Activated CD4-positive, alpha-beta T cell treated with anti-CD3 and anti-CD28 coated beads for 4 hours (primary cell): Measurements from ENCODE around the gene CIRBP.

ENCODE experiments used
- DNase-seq, 2 donors: peaks; one replicate each; pipeline ENCODE4 v3.0.0-alpha.2; 2020

CIRBP gene

DNA sequence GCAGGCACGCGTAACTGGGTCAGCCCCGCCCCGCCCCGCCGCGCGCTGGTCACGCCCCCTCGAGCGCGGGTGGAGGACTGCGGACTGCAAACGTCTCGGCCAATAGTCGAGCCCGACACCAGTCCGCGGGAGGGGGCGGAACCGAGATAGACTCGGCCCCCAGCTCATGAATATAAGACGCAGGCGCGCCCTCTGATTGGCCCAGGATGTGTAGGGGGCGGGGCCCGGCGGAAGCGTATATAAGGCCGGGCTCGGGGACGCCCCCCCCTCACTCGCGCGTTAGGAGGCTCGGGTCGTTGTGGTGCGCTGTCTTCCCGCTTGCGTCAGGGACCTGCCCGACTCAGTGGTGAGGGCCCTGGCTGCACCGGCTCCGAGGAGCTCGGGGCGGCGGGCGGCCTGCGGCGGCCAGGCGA is at the start of gene CIRBP:
CIRBP (plus strand) TSS at position 268 of the 413 bp plus-strand sequence. CDS start 1,602 bp downstream, outside the sequence.
- DNase-seq = peak; percentile 100

DNA sequence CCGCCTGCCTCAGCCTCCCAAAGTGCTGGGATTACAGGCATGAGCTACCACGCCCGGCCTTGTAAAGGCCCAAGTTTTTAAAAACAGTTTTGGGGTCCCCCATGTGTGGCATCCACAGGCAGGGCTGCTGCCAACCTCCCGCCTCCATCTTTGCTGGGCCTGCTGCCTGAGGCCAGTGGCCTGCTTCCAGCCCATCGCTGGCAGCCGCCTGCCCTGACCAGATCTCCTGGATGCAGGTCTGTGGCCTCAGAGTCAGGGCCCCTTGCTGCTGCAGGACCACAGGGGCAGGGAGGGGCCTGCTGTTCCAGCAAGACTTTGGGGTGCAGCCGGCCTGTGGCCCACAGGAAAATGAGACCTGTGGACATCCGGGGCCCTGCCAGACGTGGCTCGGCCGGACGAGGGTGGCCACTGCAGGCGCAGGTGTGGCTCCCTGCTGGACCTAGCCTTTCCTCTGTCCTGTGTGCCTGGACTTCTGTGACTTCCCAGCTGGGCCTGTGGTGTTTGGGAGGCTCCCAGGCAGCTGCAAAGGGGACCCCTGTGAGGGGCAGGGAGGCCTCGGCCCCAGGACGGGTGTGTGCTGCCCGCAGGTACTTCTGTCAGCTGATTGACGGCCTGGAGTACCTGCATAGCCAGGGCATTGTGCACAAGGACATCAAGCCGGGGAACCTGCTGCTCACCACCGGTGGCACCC is 49.2 kb upstream of the CIRBP start:
- DNase-seq = no peak

DNA sequence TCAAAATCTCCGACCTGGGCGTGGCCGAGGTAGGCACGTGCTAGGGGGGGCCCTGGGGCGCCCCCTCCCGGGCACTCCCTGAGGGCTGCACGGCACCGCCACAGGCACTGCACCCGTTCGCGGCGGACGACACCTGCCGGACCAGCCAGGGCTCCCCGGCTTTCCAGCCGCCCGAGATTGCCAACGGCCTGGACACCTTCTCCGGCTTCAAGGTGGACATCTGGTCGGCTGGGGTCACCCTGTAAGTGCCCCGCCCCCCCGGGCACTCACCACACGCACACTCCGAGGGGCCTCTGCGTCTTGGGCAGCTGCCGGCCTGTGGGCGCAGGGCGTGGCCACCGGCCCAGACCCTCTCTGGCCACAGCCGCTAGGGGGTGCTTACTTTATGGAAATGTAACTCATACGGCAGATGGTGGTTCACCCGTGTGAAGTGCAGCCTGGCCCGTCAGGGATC is 48.6 kb upstream of the CIRBP start:
- no peak for DNase-seq

DNA sequence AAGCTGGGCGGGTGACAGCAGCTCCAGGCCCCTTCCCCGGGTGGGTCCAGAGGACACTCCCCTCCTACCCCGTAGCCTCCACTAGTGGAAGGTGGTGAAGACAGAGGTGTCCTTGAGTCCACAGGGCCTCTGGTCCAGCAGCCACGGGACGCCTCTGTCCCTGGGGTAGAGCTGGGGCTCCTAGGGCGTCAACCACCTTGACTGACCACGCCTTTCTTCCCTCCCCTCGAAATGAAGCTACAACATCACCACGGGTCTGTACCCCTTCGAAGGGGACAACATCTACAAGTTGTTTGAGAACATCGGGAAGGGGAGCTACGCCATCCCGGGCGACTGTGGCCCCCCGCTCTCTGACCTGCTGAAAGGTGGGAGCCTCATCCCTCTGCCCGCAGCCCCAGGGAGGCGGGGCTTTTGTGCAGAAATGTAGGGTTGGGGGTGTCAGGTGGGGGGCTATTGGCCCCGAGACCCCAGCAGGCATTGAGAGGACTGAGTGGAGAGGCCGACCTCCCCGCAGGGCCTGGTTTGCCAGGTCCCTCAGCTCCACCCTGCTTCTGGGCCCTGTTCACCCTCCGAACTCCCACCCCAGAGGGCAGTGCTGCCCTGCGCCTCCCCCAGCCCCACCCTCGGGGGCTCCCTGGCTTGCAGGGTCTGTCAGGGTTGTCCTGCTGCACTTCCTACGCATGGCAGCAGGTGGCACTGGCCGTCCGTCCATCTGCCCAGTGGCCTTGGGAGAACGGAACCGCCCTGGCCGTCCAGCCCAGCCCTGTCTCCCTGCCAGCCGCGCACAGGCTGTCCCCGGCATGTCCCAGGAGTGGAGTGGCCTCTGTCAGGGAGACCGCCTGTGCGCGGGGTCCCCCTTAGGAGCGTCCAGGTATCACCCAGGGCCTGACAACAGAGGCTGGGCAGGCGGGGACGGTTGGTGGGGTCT is 47.9 kb upstream of the CIRBP start:
- DNase-seq = no peak

DNA sequence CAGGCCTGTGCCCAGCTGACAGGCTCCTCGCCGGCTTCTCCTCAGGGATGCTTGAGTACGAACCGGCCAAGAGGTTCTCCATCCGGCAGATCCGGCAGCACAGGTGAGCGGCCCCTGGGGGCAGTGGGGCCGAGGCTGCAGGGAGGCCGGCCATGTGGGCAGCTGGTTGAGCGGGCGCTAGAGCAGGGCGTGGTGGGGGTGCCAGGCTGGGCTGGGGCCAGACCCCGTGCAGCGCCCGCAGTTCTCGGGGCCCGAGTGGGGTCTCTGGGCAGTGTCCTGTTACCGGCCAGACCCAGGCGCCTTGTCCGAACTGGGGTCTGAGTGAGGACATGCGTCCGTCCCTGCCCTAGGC is 47.3 kb upstream of the CIRBP start:
- DNase-seq = no peak

DNA sequence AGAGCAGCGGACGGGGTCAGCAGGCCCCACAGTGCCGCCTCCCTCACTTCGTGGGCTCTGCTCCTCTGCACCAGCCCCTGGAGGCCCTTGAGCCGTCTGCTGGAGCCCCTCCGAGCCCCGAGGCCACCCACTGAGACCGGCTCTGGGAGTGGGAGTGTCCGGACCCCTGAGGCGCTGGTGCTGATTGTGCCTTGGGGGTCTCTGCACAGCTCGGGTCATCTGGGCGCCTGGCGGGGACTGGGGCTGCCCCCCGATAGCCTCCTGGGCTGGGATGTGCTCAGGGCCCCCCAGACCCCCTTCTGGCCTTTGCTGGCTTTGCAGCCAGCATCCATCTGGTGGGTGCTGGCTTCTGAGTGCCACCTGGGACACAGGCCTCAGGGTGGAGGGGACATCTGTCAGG is 46.7 kb upstream of the CIRBP start:
- DNase-seq = no peak

DNA sequence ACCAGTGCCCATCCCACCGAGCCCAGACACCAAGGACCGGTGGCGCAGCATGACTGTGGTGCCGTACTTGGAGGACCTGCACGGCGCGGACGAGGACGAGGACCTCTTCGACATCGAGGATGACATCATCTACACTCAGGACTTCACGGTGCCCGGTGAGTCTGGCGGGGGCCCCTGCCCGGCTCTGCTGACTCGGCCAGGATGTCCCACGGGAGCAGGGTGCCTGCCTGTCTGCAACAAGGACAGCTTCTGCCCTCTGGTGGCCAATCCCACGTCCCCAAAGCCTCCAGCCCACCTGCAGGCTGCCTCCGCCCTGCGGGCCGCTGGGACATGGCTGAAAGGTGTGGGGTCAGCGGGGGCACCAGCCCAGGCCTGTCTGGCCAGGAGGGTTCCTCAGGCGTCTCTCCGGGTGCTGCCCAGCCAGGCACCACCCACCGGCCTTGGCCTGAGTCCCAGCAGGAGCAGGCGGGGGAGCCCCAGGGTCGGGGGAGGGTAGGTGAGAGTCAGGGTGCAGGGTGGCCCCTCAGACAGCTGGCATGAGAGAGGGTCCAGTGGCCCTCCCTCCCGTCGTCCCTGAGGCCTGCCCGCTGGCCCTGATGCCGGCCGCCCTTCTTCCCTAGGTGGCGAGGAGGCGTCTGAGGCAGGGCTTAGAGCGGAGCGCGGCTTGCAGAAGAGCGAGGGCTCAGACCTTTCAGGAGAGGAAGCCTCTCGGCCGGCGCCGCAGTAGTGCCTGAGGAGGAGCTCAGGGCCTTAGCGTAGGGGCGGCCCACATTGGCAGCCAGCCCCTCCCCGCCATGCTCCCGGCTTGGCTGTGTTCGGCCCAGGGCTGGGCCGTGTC is 45.9 kb upstream of the CIRBP start:
- peak in 1 of 2 donors; percentile 31 for DNase-seq

DNA sequence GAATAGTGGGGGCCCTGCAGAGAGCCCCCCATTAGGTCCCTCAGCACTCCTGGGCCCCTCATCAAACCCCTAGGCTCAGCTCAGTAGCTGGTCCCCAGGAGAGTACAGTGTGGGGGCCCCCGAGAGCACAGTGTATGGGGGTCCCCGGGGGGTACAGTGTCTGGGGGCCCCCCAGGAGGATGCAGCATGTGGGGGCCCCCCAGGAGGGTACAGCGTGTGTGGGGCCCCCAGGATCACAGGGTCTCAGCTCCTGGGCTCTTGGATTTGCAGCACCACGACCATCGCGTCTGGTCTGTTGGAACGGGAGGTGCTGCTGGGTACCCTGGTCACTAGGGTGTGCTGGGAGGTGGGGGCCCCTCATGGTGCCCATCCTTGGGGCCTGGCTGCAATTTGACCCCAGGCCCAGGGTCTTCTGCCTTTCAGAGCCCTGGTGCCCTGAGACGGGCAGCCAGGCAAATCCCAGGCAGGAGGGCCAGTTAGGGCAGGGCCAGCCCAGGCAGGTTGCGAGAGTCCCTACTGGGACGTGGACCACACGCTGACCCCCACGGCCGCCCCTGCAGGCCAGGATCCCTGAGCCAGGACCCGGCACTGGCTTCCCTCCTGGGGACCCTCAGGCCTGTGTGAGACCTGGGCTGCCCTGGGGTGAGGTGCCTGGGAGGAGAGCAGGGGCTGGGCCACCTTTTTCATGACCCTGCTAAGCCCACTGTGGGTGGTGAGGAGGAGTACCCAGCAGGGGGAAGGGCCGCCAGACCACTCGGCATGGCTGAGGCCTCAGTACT is 44.9 kb upstream of the CIRBP start:
- no peak for DNase-seq

DNA sequence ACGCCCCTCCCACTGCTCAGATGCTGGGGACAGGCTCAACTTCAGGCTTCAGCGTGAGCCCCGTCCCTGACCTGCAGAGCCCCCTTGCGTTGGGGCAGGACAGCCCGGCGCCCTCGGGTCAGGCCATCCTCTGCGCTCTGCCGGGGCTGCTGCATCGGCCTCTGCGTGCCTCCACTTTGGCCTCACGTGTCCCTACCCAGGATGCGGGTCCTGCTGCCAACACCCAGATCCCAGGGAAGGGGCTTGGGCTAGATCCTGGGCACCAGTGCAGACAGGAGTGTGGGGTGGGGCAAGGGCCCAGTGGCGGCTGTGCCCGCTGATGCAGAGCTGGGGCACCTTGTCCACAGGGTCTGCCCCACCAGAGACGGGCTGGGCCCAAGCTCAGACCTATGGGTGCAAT is 44.3 kb upstream of the CIRBP start:
- no peak for DNase-seq

DNA sequence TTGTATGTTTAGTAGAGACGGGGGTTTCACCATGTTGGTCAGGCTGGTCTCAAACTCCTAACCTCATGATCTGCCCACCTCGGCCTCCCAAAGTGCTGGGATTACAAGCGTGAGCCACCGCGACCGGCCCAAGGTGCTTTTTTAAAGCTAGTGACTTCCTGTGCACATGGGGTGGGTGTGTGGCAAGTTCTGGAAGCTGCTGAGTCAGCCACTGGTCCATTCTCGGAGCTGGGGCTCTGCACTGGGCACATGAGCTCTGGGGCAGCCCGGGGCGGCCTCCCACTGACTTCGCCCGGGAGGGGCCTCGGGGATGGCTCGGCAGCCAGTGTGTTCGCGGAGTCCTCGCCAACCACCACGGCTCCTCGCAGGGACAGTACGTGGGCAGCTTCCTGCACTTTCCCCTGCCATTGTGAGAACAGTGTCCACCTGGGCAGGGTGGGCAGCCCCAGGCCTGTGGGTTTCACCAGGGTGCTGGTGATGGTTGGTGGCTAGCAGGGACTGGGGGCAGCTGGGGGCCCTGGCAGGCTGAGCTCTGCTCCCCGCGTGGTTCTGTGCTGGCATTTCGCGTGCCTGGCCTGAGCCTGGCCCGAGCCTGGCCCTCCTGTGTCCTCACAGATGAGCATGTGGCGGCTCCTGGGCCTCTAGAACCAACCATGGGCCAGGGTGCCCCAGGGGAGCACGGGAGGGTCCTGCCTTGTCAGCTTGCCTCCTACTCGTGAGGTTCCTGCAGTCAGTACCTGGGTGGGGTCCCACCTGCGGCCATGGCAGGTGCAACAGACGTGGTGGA is 43.5 kb upstream of the CIRBP start:
- DNase-seq = no peak

DNA sequence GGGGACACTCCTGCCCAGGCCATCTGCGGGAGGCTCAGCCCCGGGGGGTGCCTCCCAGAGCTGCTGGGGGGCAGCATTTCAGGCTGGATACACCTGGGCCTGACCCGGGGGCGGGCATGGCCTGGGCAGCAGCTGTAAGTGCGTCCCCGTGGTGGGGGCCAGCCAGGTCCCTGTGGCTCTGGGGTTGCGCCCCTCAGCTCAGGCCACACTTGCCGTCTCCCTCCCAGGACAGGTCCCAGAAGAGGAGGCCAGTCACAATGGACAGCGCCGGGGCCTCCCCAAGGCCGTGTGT is 43.0 kb upstream of the CIRBP start:
- DNase-seq = no peak

DNA sequence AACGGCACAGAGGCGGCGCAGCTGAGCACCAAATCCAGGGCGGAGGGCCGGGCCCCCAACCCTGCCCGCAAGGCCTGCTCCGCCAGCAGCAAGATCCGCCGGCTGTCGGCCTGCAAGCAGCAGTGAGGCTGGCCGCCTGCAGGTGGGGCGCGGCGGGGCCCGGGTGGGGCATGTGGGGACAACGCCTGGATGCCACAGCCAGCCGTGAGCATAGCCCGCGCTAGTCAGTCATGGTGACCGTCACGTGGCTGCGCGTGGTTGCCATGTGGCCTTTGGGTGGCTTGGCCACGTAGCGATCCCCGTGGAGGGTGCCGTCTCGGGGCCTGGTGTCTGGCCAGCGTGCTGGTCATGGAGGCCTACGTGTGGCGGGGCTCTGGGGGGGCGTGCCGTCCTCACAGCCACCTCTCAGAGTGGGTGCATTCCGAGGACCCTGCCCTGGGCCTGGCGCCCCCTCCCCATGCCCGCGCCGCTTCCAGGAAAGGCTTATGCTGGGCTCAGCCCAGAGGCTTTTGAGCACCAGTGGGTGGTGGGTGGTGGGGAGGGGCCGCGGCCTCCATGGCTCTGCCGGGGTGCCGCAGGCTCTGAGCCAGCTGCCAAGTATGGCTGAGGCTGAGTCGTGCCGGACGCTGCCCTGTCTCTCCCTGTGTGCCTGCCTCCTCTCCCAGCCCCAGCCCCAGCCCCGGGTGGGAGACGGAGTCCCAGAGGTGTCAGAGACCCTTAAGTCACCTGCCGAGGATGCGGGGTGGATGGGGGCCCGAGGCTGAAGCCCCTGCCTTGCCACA is 42.4 kb upstream of the CIRBP start:
- DNase-seq = no peak

DNA sequence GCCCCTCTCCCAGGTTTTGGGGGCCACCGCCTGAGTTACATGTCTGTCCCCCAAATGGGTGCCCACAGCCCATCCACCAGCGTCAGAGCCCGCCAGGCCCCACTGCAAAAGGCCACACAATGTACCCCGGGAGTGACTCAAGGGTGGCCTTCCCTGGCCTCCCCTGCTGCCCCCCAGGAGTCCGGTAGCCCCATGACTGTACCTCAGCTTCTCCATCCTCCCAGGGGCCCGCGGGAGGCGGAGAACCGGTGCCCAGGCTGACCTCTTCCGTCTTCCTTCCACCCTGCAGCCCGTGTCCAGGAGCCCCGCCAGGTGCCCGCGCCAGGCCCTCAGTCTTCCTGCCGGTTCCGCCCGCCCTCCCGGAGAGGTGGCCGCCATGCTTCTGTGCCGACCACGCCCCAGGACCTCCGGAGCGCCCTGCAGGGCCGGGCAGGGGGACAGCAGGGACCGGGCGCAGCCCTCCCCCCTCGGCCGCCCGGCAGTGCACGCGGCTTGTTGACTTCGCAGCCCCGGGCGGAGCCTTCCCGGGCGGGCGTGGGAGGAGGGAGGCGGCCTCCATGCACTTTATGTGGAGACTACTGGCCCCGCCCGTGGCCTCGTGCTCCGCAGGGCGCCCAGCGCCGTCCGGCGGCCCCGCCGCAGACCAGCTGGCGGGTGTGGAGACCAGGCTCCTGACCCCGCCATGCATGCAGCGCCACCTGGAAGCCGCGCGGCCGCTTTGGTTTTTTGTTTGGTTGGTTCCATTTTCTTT is 41.7 kb upstream of the CIRBP start:
- no peak for DNase-seq

DNA sequence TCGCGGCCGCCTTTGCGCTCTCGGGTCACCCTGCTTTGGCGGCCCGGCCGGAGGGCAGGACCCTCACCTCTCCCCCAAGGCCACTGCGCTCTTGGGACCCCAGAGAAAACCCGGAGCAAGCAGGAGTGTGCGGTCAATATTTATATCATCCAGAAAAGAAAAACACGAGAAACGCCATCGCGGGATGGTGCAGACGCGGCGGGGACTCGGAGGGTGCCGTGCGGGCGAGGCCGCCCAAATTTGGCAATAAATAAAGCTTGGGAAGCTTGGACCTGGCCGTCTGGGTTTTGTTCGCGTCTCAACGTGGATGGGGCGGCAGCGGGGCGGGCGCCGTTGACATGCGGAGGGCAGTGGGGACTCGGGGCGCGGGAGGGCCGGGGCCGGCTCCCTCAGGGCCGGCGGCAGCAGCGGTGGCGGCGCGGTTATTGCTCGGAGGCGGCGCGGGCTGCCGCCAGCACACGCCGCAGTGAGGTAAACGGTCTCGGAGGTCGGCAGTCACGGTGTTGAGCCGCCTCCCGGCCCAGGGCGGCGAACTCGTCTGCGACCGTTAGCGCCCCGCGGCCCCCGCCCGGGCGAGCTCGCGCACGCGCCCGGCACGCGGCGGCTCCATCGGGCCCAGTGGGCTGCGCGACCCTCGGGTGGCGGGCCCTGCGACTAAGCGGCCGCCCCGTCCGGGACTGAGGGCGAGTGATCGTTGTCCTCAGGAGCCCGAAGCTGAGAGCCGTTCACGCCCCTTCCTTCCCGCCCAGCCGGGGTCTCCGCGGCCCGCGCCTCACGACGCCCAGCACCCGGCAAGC is 40.8 kb upstream of the CIRBP start:
- no peak for DNase-seq

DNA sequence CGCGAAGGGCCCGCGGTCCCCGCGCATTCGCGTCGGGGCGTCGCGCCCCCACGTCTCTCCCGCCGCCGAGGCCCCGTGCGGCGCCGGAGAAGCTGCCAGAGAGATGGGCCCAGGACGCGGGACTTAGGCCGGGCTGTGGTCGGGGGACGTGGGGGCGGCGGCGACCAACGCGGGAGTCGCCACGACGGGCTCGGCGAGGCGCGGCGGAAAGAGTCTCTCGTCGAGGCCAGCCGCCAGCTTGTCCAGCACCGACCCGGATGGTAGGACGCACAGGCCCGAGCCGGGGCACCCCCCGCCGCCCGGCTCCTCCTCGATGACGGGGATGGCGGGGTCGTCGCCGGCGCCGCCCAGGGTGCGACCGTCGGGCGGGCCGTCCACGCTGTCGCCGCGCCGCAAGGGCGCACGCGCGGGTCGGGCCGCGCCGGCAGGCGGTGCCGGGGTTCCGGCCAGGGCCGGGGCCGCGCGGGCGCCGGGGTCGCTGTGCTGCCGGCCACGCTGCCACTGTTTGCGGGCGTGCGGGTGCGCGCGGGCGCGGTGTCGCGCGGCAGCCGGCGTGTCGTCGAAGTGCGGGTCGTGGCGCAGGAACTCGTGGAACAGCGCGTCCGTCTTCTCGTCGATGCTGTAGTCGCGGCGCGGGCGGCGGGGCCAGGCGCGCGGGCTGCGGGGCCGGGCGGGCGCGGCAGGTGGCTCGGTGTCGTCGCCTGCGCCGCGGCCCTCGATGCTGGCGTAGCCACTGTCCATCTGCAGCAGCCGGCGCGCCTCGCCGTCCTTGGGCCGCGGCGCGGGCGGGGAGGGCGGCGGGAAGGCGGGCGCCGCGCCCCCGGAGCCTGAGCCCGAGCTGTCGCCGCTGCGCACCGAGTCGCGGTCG is 39.8 kb upstream of the CIRBP start:
- DNase-seq = no peak

DNA sequence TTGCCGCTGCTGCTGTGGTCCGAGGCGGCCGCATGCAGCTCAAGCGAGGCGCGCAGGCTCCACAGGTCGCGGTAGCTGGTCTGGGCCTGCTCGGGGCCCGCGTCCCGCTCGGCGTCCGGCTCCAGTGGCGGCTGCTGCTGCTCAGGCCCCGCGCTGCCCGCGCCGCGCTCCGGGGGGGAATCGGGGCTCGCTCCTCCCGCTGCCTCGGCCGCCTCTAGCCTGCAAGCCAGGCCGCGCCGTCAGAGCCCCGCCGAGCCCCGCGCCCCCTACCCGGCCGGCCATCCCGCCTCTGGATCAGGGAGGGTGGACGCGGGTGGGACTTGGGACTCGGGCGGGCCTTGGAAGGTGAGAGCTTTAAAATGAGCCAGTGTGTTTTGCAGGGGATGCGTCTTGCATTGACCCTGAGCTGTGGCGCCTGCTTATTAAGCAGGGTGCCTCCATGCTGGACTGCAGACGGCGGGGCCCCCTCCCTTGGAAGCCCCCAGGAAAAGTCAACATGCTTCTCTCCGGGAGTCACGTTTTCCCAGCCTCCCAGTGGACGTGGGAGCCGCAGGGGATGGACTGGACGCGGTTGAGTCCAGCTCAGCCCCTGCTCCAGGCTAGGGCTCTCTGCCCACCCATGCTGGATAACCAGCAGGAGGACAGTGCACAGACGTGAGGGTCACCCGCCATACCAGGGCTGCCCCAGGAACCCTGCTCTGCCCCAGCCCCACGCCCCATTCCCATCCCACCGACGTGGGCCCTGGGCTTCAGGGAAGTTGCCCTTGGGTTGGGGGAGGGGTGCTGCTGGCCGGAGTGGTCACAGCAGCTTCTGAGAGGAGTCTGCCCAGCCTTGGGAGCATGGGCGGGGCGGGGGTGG is 39.0 kb upstream of the CIRBP start:
- no peak for DNase-seq

DNA sequence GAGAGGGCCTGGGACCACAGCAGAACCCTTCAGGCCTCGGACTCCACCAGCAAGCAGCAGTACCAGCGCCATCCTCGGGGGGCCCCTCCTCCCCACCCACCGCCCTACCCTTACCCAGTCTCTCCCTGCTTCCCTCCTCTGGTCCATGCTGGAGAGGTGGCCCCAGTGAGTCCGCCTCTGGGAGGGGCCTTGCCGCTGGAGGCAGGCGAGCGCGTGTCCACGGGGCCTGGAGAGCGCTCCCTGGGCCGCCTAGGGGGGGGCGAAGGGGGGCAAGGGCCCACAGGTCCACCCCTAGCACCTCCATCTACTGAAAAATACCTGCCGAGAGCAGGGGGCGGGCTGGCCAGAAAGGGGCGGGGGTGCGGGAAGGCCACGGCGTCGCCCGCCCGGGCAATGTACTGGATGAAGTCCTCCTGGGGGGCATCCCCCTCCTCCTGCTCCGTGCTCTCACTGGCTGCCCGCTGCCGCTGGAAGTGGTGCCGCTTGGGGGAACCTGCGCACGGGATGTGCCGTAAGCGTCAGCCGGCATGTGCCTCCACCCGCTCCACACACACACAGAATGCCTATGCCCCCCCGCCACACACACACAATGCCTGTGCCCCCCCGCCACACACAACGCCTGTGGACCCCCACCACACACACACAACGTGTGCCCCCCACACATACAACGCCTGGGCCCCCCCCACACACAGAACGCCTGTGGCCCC is 38.2 kb upstream of the CIRBP start:
- no peak for DNase-seq
